ENCODE results near the gene HTD2.

- TF ChIP-seq, protein P1, sequence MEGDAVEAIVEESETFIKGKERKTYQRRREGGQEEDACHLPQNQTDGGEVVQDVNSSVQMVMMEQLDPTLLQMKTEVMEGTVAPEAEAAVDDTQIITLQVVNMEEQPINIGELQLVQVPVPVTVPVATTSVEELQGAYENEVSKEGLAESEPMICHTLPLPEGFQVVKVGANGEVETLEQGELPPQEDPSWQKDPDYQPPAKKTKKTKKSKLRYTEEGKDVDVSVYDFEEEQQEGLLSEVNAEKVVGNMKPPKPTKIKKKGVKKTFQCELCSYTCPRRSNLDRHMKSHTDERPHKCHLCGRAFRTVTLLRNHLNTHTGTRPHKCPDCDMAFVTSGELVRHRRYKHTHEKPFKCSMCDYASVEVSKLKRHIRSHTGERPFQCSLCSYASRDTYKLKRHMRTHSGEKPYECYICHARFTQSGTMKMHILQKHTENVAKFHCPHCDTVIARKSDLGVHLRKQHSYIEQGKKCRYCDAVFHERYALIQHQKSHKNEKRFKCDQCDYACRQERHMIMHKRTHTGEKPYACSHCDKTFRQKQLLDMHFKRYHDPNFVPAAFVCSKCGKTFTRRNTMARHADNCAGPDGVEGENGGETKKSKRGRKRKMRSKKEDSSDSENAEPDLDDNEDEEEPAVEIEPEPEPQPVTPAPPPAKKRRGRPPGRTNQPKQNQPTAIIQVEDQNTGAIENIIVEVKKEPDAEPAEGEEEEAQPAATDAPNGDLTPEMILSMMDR (IDR thresholded peaks at IDR 0.05 in 2 of 3, conservative IDR thresholded peaks at IDR 0.05 in 1 of 3; ENCODE audit: borderline replicate concordance in 1 of 3, insufficient read depth in 1 of 3, low read depth in 2 of 3, low read length in 2 of 3) = no peak
- TF ChIP-seq, protein P2, sequence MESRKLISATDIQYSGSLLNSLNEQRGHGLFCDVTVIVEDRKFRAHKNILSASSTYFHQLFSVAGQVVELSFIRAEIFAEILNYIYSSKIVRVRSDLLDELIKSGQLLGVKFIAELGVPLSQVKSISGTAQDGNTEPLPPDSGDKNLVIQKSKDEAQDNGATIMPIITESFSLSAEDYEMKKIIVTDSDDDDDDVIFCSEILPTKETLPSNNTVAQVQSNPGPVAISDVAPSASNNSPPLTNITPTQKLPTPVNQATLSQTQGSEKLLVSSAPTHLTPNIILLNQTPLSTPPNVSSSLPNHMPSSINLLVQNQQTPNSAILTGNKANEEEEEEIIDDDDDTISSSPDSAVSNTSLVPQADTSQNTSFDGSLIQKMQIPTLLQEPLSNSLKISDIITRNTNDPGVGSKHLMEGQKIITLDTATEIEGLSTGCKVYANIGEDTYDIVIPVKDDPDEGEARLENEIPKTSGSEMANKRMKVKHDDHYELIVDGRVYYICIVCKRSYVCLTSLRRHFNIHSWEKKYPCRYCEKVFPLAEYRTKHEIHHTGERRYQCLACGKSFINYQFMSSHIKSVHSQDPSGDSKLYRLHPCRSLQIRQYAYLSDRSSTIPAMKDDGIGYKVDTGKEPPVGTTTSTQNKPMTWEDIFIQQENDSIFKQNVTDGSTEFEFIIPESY (IDR thresholded peaks at IDR 0.05; ENCODE audit: extremely low read depth, insufficient replicate concordance, low read length) = no peak
- no peak for TF ChIP-seq EZH2 (IDR thresholded peaks at IDR 0.05)
- no peak for TF ChIP-seq CEBPB (IDR thresholded peaks at IDR 0.05; ENCODE audit: low read depth)
- no peak for TF ChIP-seq POLR2AphosphoS5 (IDR thresholded peaks at IDR 0.05; ENCODE audit: low read depth, low read length)
- no peak for TF ChIP-seq EZH2phosphoT487 (IDR thresholded peaks at IDR 0.05; ENCODE audit: borderline replicate concordance)
- TF ChIP-seq FOSL1 (IDR thresholded peaks at IDR 0.05; ENCODE audit: low read depth) = no peak
- TF ChIP-seq TCF7L2 (IDR thresholded peaks at IDR 0.05; ENCODE audit: borderline replicate concordance, extremely low read depth, insufficient read depth, insufficient read length) = no peak
- TF ChIP-seq, protein P3, sequence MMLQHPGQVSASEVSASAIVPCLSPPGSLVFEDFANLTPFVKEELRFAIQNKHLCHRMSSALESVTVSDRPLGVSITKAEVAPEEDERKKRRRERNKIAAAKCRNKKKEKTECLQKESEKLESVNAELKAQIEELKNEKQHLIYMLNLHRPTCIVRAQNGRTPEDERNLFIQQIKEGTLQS (IDR thresholded peaks at IDR 0.05) = no peak
These were observed 20.1 kb downstream of the HTD2 start for GRCh38 chr3:58326267-58326900.
